K562 (cell line): ENCODE results near the gene NCOR2. TPM values are rescaled to one million over a fixed set of nuclear protein-coding genes. Genes with fewer than 3 reads are reported as not detected.

ENCODE experiments used
- ATAC-seq: fragments of 200-7000 bp; cut with Tn5 transposase; 3 replicates; pipeline ENCODE4 v1.9.1; 2020; ENCODE audit warnings: moderate library complexity
- BruUV-seq: library from RNA; stranded (reverse); fragments of 400-500 nt; replicated peaks from 2 replicates; lab custom pipeline; 2021; lab: Mats Ljungman, UMichigan
- CTCF ChIA-PET: fragments of 300-600 bp; formaldehyde crosslinking; extraction: SDS; loops from one replicate; lab custom pipeline; 2021; ENCODE audit warnings: low intra/inter-chr PET ratio; lab: Yijun Ruan, JAX
- POLR2A ChIA-PET: fragments of 300-600, 350-650 bp; sonication (Branson Sonifier 250); formaldehyde crosslinking; extraction: SDS; loops from one replicate; lab custom pipeline; 2021; ENCODE audit warnings: antibody characterized with exemption, inconsistent platforms; lab: Yijun Ruan, JAX
- DNase-seq, 4 experiments: peaks; one replicate each; pipeline versions ENCODE4 v3.0.0 to v3.0.0-alpha.2; 2011 to 2018; ENCODE audit warnings: low spot score in 3 of 4, mixed read lengths in 3 of 4; ENCODE audit errors: extremely low read depth in 1 of 4
- FAIRE-seq: peaks from 2 replicates; lab custom pipeline; 2011; peaks lifted over from hg19 to GRCh38; lab: Jason Lieb, UNC
- H2AFZ ChIP-seq: 2 replicates; pipeline ENCODE4 v1.6.0; 2011; ENCODE audit warnings: low read depth, low read length, control low read depth, inconsistent platforms
- H3K27ac ChIP-seq: fragments of 200-600 bp; 3 replicates; pipeline ENCODE4 v1.8.0; 2011; ENCODE audit warnings: low read depth, mild to moderate bottlenecking, control low read depth, inconsistent platforms, low read length, moderate library complexity, mixed read lengths; ENCODE audit errors: extremely low read depth
- H3K27me3 ChIP-seq, 2 experiments: fragments of 300-600 bp in 1 of 2; 2 replicates in 1 of 2; 3 replicates in 1 of 2; pipeline versions ENCODE4 v1.6.0 to v1.8.0; 2011; ENCODE audit warnings: inconsistent platforms in 2 of 2, low read length in 2 of 2, mild to moderate bottlenecking in 1 of 2, mixed read lengths in 1 of 2, moderate library complexity in 1 of 2; ENCODE audit not compliant: control insufficient read depth in 2 of 2, insufficient read depth in 2 of 2
- H3K36me3 ChIP-seq: fragments of 300-600 bp; 3 replicates; pipeline ENCODE4 v1.8.0; 2011; ENCODE audit warnings: mild to moderate bottlenecking, low read length, inconsistent platforms; ENCODE audit not compliant: control insufficient read depth, insufficient read depth
- H3K4me1 ChIP-seq, 2 experiments: fragments of 200-600 bp in 1 of 2; replicated peaks in 1 of 2; 2 replicates in 1 of 2; 3 replicates in 1 of 2; pipeline versions ENCODE4 v1.5.1 to v1.8.0; 2011; ENCODE audit warnings: inconsistent platforms in 2 of 2, low read length in 2 of 2, mild to moderate bottlenecking in 1 of 2, mixed read lengths in 1 of 2, moderate library complexity in 1 of 2; ENCODE audit not compliant: control insufficient read depth in 2 of 2, insufficient read depth in 2 of 2
- H3K4me2 ChIP-seq: 2 replicates; pipeline ENCODE4 v1.6.1; 2011; ENCODE audit warnings: low read length, control low read depth, inconsistent platforms, mixed read lengths; ENCODE audit not compliant: insufficient read depth
- H3K4me3 ChIP-seq: fragments of 200-600 bp; sonication (generic), shearing (Covaris generic); 2 replicates; pipeline ENCODE4 v1.5.1; 2016; ENCODE audit warnings: control low read depth, inconsistent platforms
- H3K79me2 ChIP-seq: fragments of 200-600 bp; 3 replicates; pipeline ENCODE4 v1.8.0; 2011; ENCODE audit warnings: low read length, inconsistent platforms; ENCODE audit not compliant: control insufficient read depth, insufficient read depth
- H3K9ac ChIP-seq, 2 experiments: 2 replicates each; pipeline versions ENCODE4 v1.6.0 to v1.6.1; 2011; ENCODE audit warnings: low read depth in 2 of 2, low read length in 2 of 2, control low read depth in 1 of 2, inconsistent platforms in 1 of 2, mild to moderate bottlenecking in 1 of 2, mixed read lengths in 1 of 2; ENCODE audit not compliant: insufficient read depth in 1 of 2
- H3K9me1 ChIP-seq: one replicate; pipeline ENCODE4 v1.6.0; 2011; ENCODE audit warnings: inconsistent platforms, mild to moderate bottlenecking, low read length, moderate library complexity; ENCODE audit not compliant: control insufficient read depth, insufficient read depth
- H3K9me3 ChIP-seq: replicated peaks from 2 replicates; pipeline ENCODE4 v1.5.1; 2011; ENCODE audit warnings: low read depth, low read length, inconsistent platforms; ENCODE audit not compliant: control insufficient read depth, insufficient read depth
- H4K20me1 ChIP-seq: replicated peaks from 2 replicates; pipeline ENCODE4 v1.6.1; 2011; ENCODE audit warnings: low read length, inconsistent platforms, mixed read lengths; ENCODE audit not compliant: control insufficient read depth, insufficient read depth
- ADNP ChIP-seq: fragments of 200-800 bp; sonication (Bioruptor generic); IDR thresholded peaks from 2 replicates; pipeline ENCODE4 v1.6.1; 2016; ENCODE audit warnings: missing genetic modification characterization, missing compliant biosample characterization
- ATF6 ChIP-seq: sonication (generic); formaldehyde crosslinking; IDR thresholded peaks from 2 replicates; pipeline ENCODE4 v1.4.0; 2020; ENCODE audit warnings: mild to moderate bottlenecking, missing genetic modification reagents
- BRD4 ChIP-seq: fragments of 200-600 bp; sonication (generic); IDR thresholded peaks from 2 replicates; pipeline ENCODE4 v1.6.1; 2017; ENCODE audit warnings: inconsistent platforms
- CBFA2T3 ChIP-seq: fragments of 450-650 bp; IDR thresholded peaks from 2 replicates; pipeline ENCODE4 v1.6.1; 2017
- CHD4 ChIP-seq: fragments of 200-600 bp; sonication (generic); IDR thresholded peaks from 3 replicates; pipeline ENCODE4 v1.6.1; 2012; ENCODE audit warnings: low read depth, mild to moderate bottlenecking, mixed read lengths, low read length, inconsistent platforms; ENCODE audit not compliant: insufficient read depth, insufficient replicate concordance, poor library complexity, severe bottlenecking
- CREB3L1 ChIP-seq: fragments of 450-650 bp; IDR thresholded peaks from 2 replicates; pipeline ENCODE4 v1.6.1; 2014; ENCODE audit warnings: low read depth, mild to moderate bottlenecking, moderate library complexity, borderline replicate concordance
- DDX20 ChIP-seq: fragments of 450-650 bp; IDR thresholded peaks from 2 replicates; pipeline ENCODE4 v1.6.1; 2016; ENCODE audit warnings: missing genetic modification characterization, low read depth, mild to moderate bottlenecking, missing compliant biosample characterization, moderate library complexity
- FOXJ2 ChIP-seq: fragments of 200-800 bp; sonication (Bioruptor generic); IDR thresholded peaks from 2 replicates; pipeline ENCODE4 v1.6.1; 2016; ENCODE audit warnings: missing genetic modification characterization, missing compliant biosample characterization
- HMG20A ChIP-seq: fragments of 450-650 bp; formaldehyde crosslinking; conservative IDR thresholded peaks from 2 replicates; pipeline ENCODE4 v1.4.0; 2020; ENCODE audit warnings: mild to moderate bottlenecking, mixed read lengths
- JUND ChIP-seq, 2 experiments: IDR thresholded peaks; 2 replicates in 1 of 2; 3 replicates in 1 of 2; pipeline ENCODE4 v1.6.1; 2011; ENCODE audit warnings: borderline replicate concordance in 2 of 2, low read depth in 2 of 2, low read length in 2 of 2, improper control_type of control experiment in 1 of 2, missing biosample characterization in 1 of 2, missing genetic modification characterization in 1 of 2, missing genetic modification reagents in 1 of 2
- KDM1A ChIP-seq, 2 experiments: fragments of 450-650 bp; IDR thresholded peaks; 2 replicates each; pipeline ENCODE4 v1.6.1; 2016; ENCODE audit warnings: mild to moderate bottlenecking in 2 of 2
- KHSRP ChIP-seq: fragments of 450-650 bp; IDR thresholded peaks from 2 replicates; pipeline ENCODE4 v1.6.1; 2017
- MAFK ChIP-seq: IDR thresholded peaks from 2 replicates; pipeline ENCODE4 v1.6.1; 2011; ENCODE audit warnings: low read length, improper control_type of control experiment
- MCM3 ChIP-seq: fragments of 450-650 bp; IDR thresholded peaks from 2 replicates; pipeline ENCODE4 v1.6.1; 2016
- MED1 ChIP-seq: sonication (generic); formaldehyde crosslinking; IDR thresholded peaks from 2 replicates; pipeline ENCODE4 v1.8.1; 2023; ENCODE audit warnings: missing genetic modification reagents, borderline replicate concordance
- MTA3 ChIP-seq: fragments of 450-650 bp; formaldehyde crosslinking; IDR thresholded peaks from 2 replicates; pipeline ENCODE4 v1.6.1; 2017; ENCODE audit warnings: mild to moderate bottlenecking, borderline replicate concordance
- NCOA1 ChIP-seq: fragments of 450-650 bp; IDR thresholded peaks from 2 replicates; pipeline ENCODE4 v1.6.1; 2016; ENCODE audit warnings: low read depth
- NFE2 ChIP-seq: IDR thresholded peaks from 2 replicates; pipeline ENCODE4 v1.6.1; 2014; ENCODE audit warnings: antibody characterized with exemption, low read depth
- NR2C1 ChIP-seq, 2 experiments: fragments of 450-650 bp; IDR thresholded peaks; 2 replicates each; pipeline ENCODE4 v1.6.1; 2017; ENCODE audit warnings: mild to moderate bottlenecking in 2 of 2, antibody characterized with exemption in 1 of 2, inconsistent platforms in 1 of 2, missing compliant biosample characterization in 1 of 2, missing genetic modification characterization in 1 of 2
- SRSF7 ChIP-seq: fragments of 200-400 bp; formaldehyde crosslinking; optimal IDR thresholded peaks from 2 replicates; pipeline ENCODE3; 2017; ENCODE audit warnings: mild to moderate bottlenecking, low read depth, low read length
- TARDBP ChIP-seq: fragments of 450-650 bp; IDR thresholded peaks from 2 replicates; pipeline ENCODE4 v1.6.1; 2016
- TRIM24 ChIP-seq, 2 experiments: fragments of 450-650 bp; IDR thresholded peaks; 2 replicates each; pipeline ENCODE4 v1.6.1; 2016
- WGBS: fragments of 100-300 bp; shearing (Covaris generic); methylation state at CpG from one replicate; pipeline ENCODE4 v1.1.6; 2016; ENCODE audit warnings: low coverage, mixed read lengths; ENCODE audit not compliant: insufficient coverage; ENCODE audit errors: missing lambda C conversion rate; 5-methylcytosine and 5-hydroxymethylcytosine counted together
- in situ Hi-C: fragments of 300-500 bp; cut with MboI; formaldehyde crosslinking; loops from 4 replicates; pipeline ENCODE4 v1.15.0; 2018; ENCODE audit warnings: inconsistent platforms, mixed read lengths
- intact Hi-C: fragments of 100-400 bp; cut with micrococcal nuclease; formaldehyde crosslinking; loops from 2 replicates; pipeline ENCODE4 v1.14.2; 2022
- polyA plus RNA-seq, 8 experiments: library from polyadenylated mRNA; depleted of rRNA in 4 of 8; stranded (reverse) in 5 of 8; unstranded in 3 of 8; fragments of >200 nt; fragmentation: Nextera tagmentation in 2 of 8; fragmentation: Illumina TruSeq in 1 of 8; extraction: Ambion mirVana in 2 of 8; extraction: Trizol in 1 of 8; gene quantifications; 2 replicates each; pipeline versions ENCODE4 v1.2.1 to v1.2.3, GENCODE V29; 2011 to 2014; ENCODE audit warnings: inconsistent platforms in 1 of 8, missing spikeins in 1 of 8
- total RNA-seq, 7 experiments: library from RNA; depleted of rRNA in 6 of 7; stranded (reverse); fragments of >200 nt in 6 of 7; fragmentation: Illumina TruSeq in 2 of 7; extraction: Trizol in 2 of 7; gene quantifications; 2 replicates each; pipeline versions ENCODE4 v1.2.1 to v1.2.3, GENCODE V29; 2011 to 2021; ENCODE audit warnings: low replicate concordance in 1 of 7

Gene NCOR2
- total and polyA plus RNA-seq, 9 of the 15 experiments (the other 6 are each of a cell fraction or from before 2014, with no cell fraction given): 0.18 to 126 (median 8.4) TPM

GRCh38 chr12:124579921-124580517 is 12.6 kb upstream of the NCOR2 start:
- BruUV-seq: no TSS peak
- TF ChIP-seq SRSF7: no peak
- peak; percentile 71 for TF ChIP-seq CHD4
- peak in 1 of 2 experiments; percentile 46; a peak in 2 of 4 replicates for TF ChIP-seq KDM1A (IDR thresholded peaks at IDR 0.05)
- no peak for TF ChIP-seq NFE2
- no peak for TF ChIP-seq CBFA2T3
- TF ChIP-seq TRIM24 (IDR thresholded peaks at IDR 0.05): no peak
- TF ChIP-seq ADNP (tag): peak; percentile 80
- TF ChIP-seq DDX20 (tag): no peak
- TF ChIP-seq MTA3: no peak
- no peak for TF ChIP-seq MCM3
- TF ChIP-seq MAFK: no peak
- no peak for TF ChIP-seq CREB3L1
- TF ChIP-seq NCOA1: no peak
- no peak for TF ChIP-seq MED1 (CRISPR knock-in tag)
- TF ChIP-seq FOXJ2: no peak
- no peak for TF ChIP-seq ATF6 (CRISPR knock-in tag)
- TF ChIP-seq BRD4: no peak
- TF ChIP-seq NR2C1 (IDR thresholded peaks at IDR 0.05): no peak
- TF ChIP-seq NR2C1 (tag; IDR thresholded peaks at IDR 0.05): no peak
- TF ChIP-seq KHSRP: no peak
- TF ChIP-seq JUND (IDR thresholded peaks at IDR 0.05; ENCODE audit: borderline replicate concordance, low read depth, low read length): no peak
- TF ChIP-seq JUND (tag; IDR thresholded peaks at IDR 0.05; ENCODE audit: borderline replicate concordance, low read depth, low read length): no peak
- TF ChIP-seq TARDBP: no peak
- TF ChIP-seq HMG20A (CRISPR knock-in tag): no peak

More at GRCh38 chr12:124579921-124580517, 12.6 kb upstream of the NCOR2 start:
- 10% methylated on average over 5 of the region's 5 CpGs for WGBS
- Histone ChIP-seq H3K9me1 (no peaks in the 10 kb centered on the region), H3K4me2 (no peak overlapping the region), H3K27me3 (0 out of 5 replicates have a peak, but pooled peaks cover 0 to 3% of the 10 kb centered on the region in 2 experiments), H3K79me2 (no peaks in the 10 kb centered on the region), H3K4me1 (peaks cover 0 to 9% of the 10 kb centered on the region in 2 experiments; a peak in 2 of 5 replicates), H3K4me3 (no peak overlapping the region), H3K9ac (no peak overlapping the region), H4K20me1 (no peaks in the 10 kb centered on the region), H3K27ac (no peak overlapping the region), H3K36me3 (no peaks in the 10 kb centered on the region), H2AFZ (no peak overlapping the region), H3K9me3 (peaks cover 6% of the 10 kb centered on the region)
- ATAC-seq (no peak), DNase-seq (no peak), FAIRE-seq (no peak)
- ChIA-PET CTCF (no interaction called here), POLR2A (interaction anchor here (0.5 to 1.6 kb wide), 2 partner anchors 10 to 986 kb away, joined by 3 to 9 read pairs; no protein-coding TSS in a partner anchor)
- in situ Hi-C loops (no loop called here), intact Hi-C loops (no loop called here)
